Dendritic cell treated with granulocyte-macrophage colony-stimulating factor and Interleukin-4, amounts not matched to agents 40 ng/mL and 50 ng/mL, for 4 days (primary cell): Measurements from ENCODE around the gene IL17REL.

Experiments
- H3K27ac Mint-ChIP-seq: one replicate; pipeline ENCODE4 v1.8.0; 2022; ENCODE audit warnings: mild to moderate bottlenecking, mixed read lengths
- H3K27me3 Mint-ChIP-seq: one replicate; pipeline ENCODE4 v1.8.0; 2022; ENCODE audit warnings: mild to moderate bottlenecking, mixed read lengths
- H3K36me3 Mint-ChIP-seq: one replicate; pipeline ENCODE4 v1.8.0; 2022; ENCODE audit warnings: low read depth, mixed read lengths
- H3K4me1 Mint-ChIP-seq: one replicate; pipeline ENCODE4 v1.8.0; 2022; ENCODE audit warnings: low read depth, mixed read lengths
- H3K4me3 Mint-ChIP-seq: one replicate; pipeline ENCODE4 v1.8.0; 2022; ENCODE audit warnings: mild to moderate bottlenecking, moderate library complexity, mixed read lengths
- H3K9me3 Mint-ChIP-seq: one replicate; pipeline ENCODE4 v1.8.0; 2022; ENCODE audit warnings: mixed read lengths
- intact Hi-C: fragments of 100-400 bp; cut with micrococcal nuclease; formaldehyde crosslinking; loops from one replicate; pipeline ENCODE4 v1.15.0; 2022

Gene IL17REL

GRCh38 chr22:50035131-50035881 is 22.7 kb upstream of the IL17REL start:
- intact Hi-C loops, result no loop called here
- Mint-ChIP-seq H3K27ac (no peak overlapping the region), H3K9me3 (peaks cover 7% of the 10 kb centered on the region), H3K36me3 (no peaks in the 10 kb centered on the region), H3K4me1 (no peaks in the 10 kb centered on the region), H3K4me3 (no peak overlapping the region), H3K27me3 (peaks cover 29% of the 10 kb centered on the region)

GRCh38 chr22:50034126-50035081 is 21.8 kb upstream of the IL17REL start:
- H3K9me3 Mint-ChIP-seq, result peaks cover 7% of the 10 kb centered on the region
- peaks cover 37% of the 10 kb centered on the region for H3K27me3 Mint-ChIP-seq
- H3K36me3 Mint-ChIP-seq, result no peaks in the 10 kb centered on the region
- H3K27ac Mint-ChIP-seq, result no peak overlapping the region
- intact Hi-C loops, result loop anchor here (5.0 kb wide), 1 partner anchor 42 kb away; no protein-coding TSS in a partner anchor
- H3K4me3 Mint-ChIP-seq, result no peak overlapping the region
- H3K4me1 Mint-ChIP-seq, result no peaks in the 10 kb centered on the region

- Mint-ChIP-seq H3K4me3 (no peak overlapping the region), H3K9me3 (peaks cover 1% of the 10 kb centered on the region), H3K4me1 (peaks cover 1% of the 10 kb centered on the region), H3K27me3 (peaks cover 39% of the 10 kb centered on the region), H3K36me3 (no peaks in the 10 kb centered on the region), H3K27ac (no peak overlapping the region)
- intact Hi-C loops, result loop anchor here (5.0 kb wide), 1 partner anchor 41 kb away; no protein-coding TSS in a partner anchor
These were observed 20.5 kb upstream of the IL17REL start for GRCh38 chr22:50032941-50033601.

- no peak overlapping the region for H3K27ac Mint-ChIP-seq
- peaks cover 47% of the 10 kb centered on the region for H3K27me3 Mint-ChIP-seq
- no peaks in the 10 kb centered on the region for H3K36me3 Mint-ChIP-seq
- no peak overlapping the region for H3K4me3 Mint-ChIP-seq
- H3K4me1 Mint-ChIP-seq, result peaks cover 6% of the 10 kb centered on the region
- no peaks in the 10 kb centered on the region for H3K9me3 Mint-ChIP-seq
- intact Hi-C loops, result loop anchor here (5.0 kb wide), 1 partner anchor 40 kb away; no protein-coding TSS in a partner anchor
These were observed 19.7 kb upstream of the IL17REL start for GRCh38 chr22:50032109-50032871.

- Mint-ChIP-seq H3K36me3 (no peaks in the 10 kb centered on the region), H3K27ac (no peak overlapping the region), H3K4me1 (peaks cover 6% of the 10 kb centered on the region), H3K4me3 (no peak overlapping the region), H3K27me3 (peaks cover 47% of the 10 kb centered on the region), H3K9me3 (no peaks in the 10 kb centered on the region)
- intact Hi-C loops, result loop anchor here (5.0 kb wide), 1 partner anchor 39 kb away; no protein-coding TSS in a partner anchor
These were observed 18.9 kb upstream of the IL17REL start for GRCh38 chr22:50031189-50032091.

GRCh38 chr22:50030297-50031188 is 18.0 kb upstream of the IL17REL start:
- Mint-ChIP-seq H3K4me3 (no peak overlapping the region), H3K4me1 (peaks cover 6% of the 10 kb centered on the region), H3K27ac (no peak overlapping the region), H3K36me3 (no peaks in the 10 kb centered on the region), H3K27me3 (peaks cover 49% of the 10 kb centered on the region), H3K9me3 (no peaks in the 10 kb centered on the region)
- intact Hi-C loops, result loop anchor here (1.0 to 5.0 kb wide), 2 partner anchors 38 to 99 kb away; no protein-coding TSS in a partner anchor

- Mint-ChIP-seq H3K9me3 (no peaks in the 10 kb centered on the region), H3K27ac (no peak overlapping the region), H3K36me3 (no peaks in the 10 kb centered on the region), H3K4me1 (peaks cover 6% of the 10 kb centered on the region), H3K4me3 (no peak overlapping the region), H3K27me3 (peaks cover 51% of the 10 kb centered on the region)
- intact Hi-C loops, result no loop called here
These were observed 15.3 kb upstream of the IL17REL start for GRCh38 chr22:50027639-50028537.

- H3K4me3 Mint-ChIP-seq, result no peak overlapping the region
These were observed 13.4 kb upstream of the IL17REL start for GRCh38 chr22:50025993-50026392.

GRCh38 chr22:50022171-50022819 is 9.7 kb upstream of the IL17REL start:
- H3K9me3 Mint-ChIP-seq, result no peaks in the 10 kb centered on the region
- peaks cover 6% of the 10 kb centered on the region for H3K4me1 Mint-ChIP-seq
- H3K36me3 Mint-ChIP-seq, result no peaks in the 10 kb centered on the region
- intact Hi-C loops, result no loop called here
- H3K27me3 Mint-ChIP-seq, result peaks cover 47% of the 10 kb centered on the region
- no peak overlapping the region for H3K27ac Mint-ChIP-seq
- H3K4me3 Mint-ChIP-seq, result no peak overlapping the region

More at GRCh38 chr22:50025993-50026392, 13.4 kb upstream of the IL17REL start:
- Mint-ChIP-seq H3K36me3 (no peaks in the 10 kb centered on the region), H3K9me3 (no peaks in the 10 kb centered on the region), H3K27ac (no peak overlapping the region), H3K4me1 (peaks cover 6% of the 10 kb centered on the region), H3K27me3 (peaks cover 47% of the 10 kb centered on the region)
- intact Hi-C loops, result no loop called here

GRCh38 chr22:50020606-50021005 is 8.0 kb upstream of the IL17REL start:
- Mint-ChIP-seq H3K36me3 (no peaks in the 10 kb centered on the region), H3K27me3 (peaks cover 54% of the 10 kb centered on the region), H3K27ac (no peak overlapping the region), H3K4me1 (peaks cover 6% of the 10 kb centered on the region), H3K4me3 (no peak overlapping the region), H3K9me3 (no peaks in the 10 kb centered on the region)
- intact Hi-C loops, result no loop called here
